ENCODE results near the gene MFSD6. TPM values are rescaled to one million over a fixed set of nuclear protein-coding genes. Genes with fewer than 3 reads are reported as not detected.
"Not testable (repeated sequence)": the region's sequence is repeated elsewhere in the genome, so short reads cannot be mapped to it uniquely, and the experiment has no call there.

The MFSD6 gene
- total RNA-seq = 33.5 TPM

- peak; percentile 48 for DNase-seq
Observed at GRCh38 chr2:190407662-190408537, at the start of gene MFSD6. TSS of gene MFSD6 (plus strand) at chr2:190408355. CDS start at chr2:190436030, 27,675 bp downstream.

- DNase-seq = not testable (repeated sequence)
Observed at GRCh38 chr2:190358655-190359448, 49.3 kb upstream of the MFSD6 start.

- DNase-seq = no peak
Observed at GRCh38 chr2:190360561-190360960, 47.6 kb upstream of the MFSD6 start.

GRCh38 chr2:190360965-190361364 is 47.2 kb upstream of the MFSD6 start:
- DNase-seq = no peak

- DNase-seq = no peak
Observed at GRCh38 chr2:190361572-190361971, 46.6 kb upstream of the MFSD6 start.

GRCh38 chr2:190362894-190363293 is 45.3 kb upstream of the MFSD6 start:
- DNase-seq = no peak

GRCh38 chr2:190365499-190366204 is 42.5 kb upstream of the MFSD6 start:
- no peak for DNase-seq

- DNase-seq = no peak
Observed at GRCh38 chr2:190366248-190366753, 41.9 kb upstream of the MFSD6 start.

GRCh38 chr2:190367091-190367490 is 41.1 kb upstream of the MFSD6 start:
- DNase-seq = no peak

GRCh38 chr2:190369635-190370034 is 38.5 kb upstream of the MFSD6 start:
- DNase-seq = no peak

GRCh38 chr2:190376083-190376482 is 32.1 kb upstream of the MFSD6 start:
- no peak for DNase-seq

GRCh38 chr2:190376591-190377245 is 31.4 kb upstream of the MFSD6 start:
- DNase-seq = no peak

GRCh38 chr2:190378880-190379237 is 29.3 kb upstream of the MFSD6 start:
- no peak for DNase-seq

- peak; percentile 18 for DNase-seq
Observed at GRCh38 chr2:190379249-190379964, 28.7 kb upstream of the MFSD6 start.

GRCh38 chr2:190380962-190381412 is 27.2 kb upstream of the MFSD6 start:
- DNase-seq = no peak

GRCh38 chr2:190382851-190383250 is 25.3 kb upstream of the MFSD6 start:
- peak; percentile 71 for DNase-seq

- no peak for DNase-seq
Observed at GRCh38 chr2:190387422-190387821, 20.7 kb upstream of the MFSD6 start.

- no peak for DNase-seq
Observed at GRCh38 chr2:190396271-190396670, 11.9 kb upstream of the MFSD6 start.

- DNase-seq = no peak
Observed at GRCh38 chr2:190402986-190403603, 5.1 kb upstream of the MFSD6 start.

GRCh38 chr2:190404487-190404886 is 3.7 kb upstream of the MFSD6 start:
- DNase-seq = no peak

- DNase-seq = no peak
Observed at GRCh38 chr2:190405070-190405469, 3.1 kb upstream of the MFSD6 start.

All from tongue (tissue), 2 donors.